ENCODE results near the gene ANKH.

Gene ANKH

DNA sequence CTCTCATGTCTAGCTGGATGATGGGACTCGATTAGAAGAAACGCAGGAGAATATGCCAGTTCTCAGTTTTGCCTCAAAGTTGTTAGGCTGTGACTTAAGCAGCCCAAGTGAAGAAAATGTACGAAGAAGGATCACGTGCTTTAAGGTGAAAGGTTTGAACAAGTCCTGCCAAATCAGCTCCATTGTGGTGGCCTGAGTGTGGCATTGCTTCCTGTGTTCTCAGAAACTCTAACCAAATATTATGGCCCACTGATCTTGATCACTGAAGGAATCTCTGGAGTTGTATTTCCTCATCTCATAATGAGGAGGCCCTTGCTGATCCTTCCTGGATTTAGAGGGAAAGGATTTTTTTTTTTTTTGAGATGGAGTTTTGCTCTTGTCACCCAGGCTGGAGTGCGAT lies 163.0 kb downstream of the ANKH start:
- Mint-ChIP-seq H3K27me3 (no peaks in the 10 kb centered on the region), H3K9me3 (no peaks in the 10 kb centered on the region), H3K27ac (peak overlapping the region; percentile 100), H3K4me3 (no peak overlapping the region), H3K4me1 (peaks cover 66% of the 10 kb centered on the region), H3K36me3 (peaks cover 79% of the 10 kb centered on the region)
- no peak for DNase-seq
- CTCF ChIA-PET = interaction anchor here (0.6 to 3.7 kb wide), 10 partner anchors 11 to 295 kb away, joined by 3 to 23 read pairs (median 4); no protein-coding TSS in a partner anchor

GRCh38 chr5:14707811-14708390 lies 163.7 kb downstream of the ANKH start:
- DNase-seq = no peak
- Mint-ChIP-seq H3K27me3 (no peaks in the 10 kb centered on the region), H3K27ac (peak overlapping the region; percentile 100), H3K9me3 (no peaks in the 10 kb centered on the region), H3K4me3 (no peak overlapping the region), H3K36me3 (peaks cover 85% of the 10 kb centered on the region), H3K4me1 (peaks cover 72% of the 10 kb centered on the region)
- CTCF ChIA-PET = interaction anchor here (0.6 to 3.7 kb wide), 13 partner anchors 12 to 296 kb away, joined by 3 to 23 read pairs (median 3); no protein-coding TSS in a partner anchor

DNA sequence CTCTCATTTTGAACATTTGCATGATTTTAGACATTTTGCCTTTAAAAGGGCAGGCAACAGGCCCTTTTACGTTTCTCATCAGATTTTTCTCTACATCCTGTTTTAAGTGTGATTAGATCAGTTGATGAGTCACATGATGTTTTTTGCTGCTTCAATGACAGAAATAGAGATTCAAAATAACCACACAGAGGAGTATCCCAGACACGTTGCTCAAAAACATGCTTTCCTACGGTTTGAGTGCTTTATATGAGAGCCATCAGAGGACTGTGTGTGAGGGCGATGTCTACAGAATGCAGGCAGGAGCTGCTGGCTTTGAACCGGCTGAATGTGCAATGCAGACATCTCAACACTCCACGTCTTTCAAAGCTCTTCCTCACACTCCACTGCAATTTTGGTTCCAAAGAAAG lies 165.0 kb downstream of the ANKH start:
- CTCF ChIA-PET = interaction anchor here (1.0 to 3.7 kb wide), 7 partner anchors 21 to 297 kb away, joined by 3 to 23 read pairs (median 7); no protein-coding TSS in a partner anchor
- Mint-ChIP-seq H3K9me3 (no peaks in the 10 kb centered on the region), H3K27ac (peak overlapping the region; percentile 100), H3K36me3 (peaks cover 84% of the 10 kb centered on the region), H3K4me3 (peak overlapping the region; percentile 75), H3K4me1 (peaks cover 81% of the 10 kb centered on the region), H3K27me3 (no peaks in the 10 kb centered on the region)
- peak; percentile 59 for DNase-seq

DNA sequence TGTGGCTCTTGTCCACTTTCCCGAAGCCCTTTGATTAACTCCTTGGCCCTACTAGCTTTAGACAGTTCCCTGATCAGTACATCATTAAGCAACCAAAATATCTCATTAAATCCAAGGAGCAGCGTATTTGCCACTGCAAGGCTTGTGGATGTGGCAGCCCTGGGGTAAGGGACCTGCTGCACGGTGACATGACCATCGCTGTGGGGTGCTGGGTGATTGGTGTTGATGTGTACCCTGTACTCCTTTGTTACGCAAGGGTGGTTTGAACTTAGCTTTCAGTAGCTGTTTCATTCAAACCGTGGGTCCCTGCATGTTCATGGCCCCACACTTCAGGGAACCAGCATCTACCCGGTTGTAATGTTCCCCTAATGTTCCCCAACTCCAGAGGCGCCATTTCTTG lies 166.0 kb downstream of the ANKH start:
- peaks cover 83% of the 10 kb centered on the region for H3K36me3 Mint-ChIP-seq
- DNase-seq = no peak
- peak overlapping the region; percentile 100 for H3K27ac Mint-ChIP-seq
- H3K4me1 Mint-ChIP-seq = peaks cover 92% of the 10 kb centered on the region
- H3K9me3 Mint-ChIP-seq = no peaks in the 10 kb centered on the region
- no peak overlapping the region for H3K4me3 Mint-ChIP-seq
- CTCF ChIA-PET = interaction anchor here (0.6 to 2.3 kb wide), 5 partner anchors 20 to 309 kb away, joined by 3 to 7 read pairs (median 3); no protein-coding TSS in a partner anchor
- no peaks in the 10 kb centered on the region for H3K27me3 Mint-ChIP-seq

GRCh38 chr5:14702238-14702839 lies 169.2 kb downstream of the ANKH start:
- CTCF ChIA-PET = interaction anchor here (0.7 to 1.1 kb wide), 4 partner anchors 10 to 26 kb away, joined by 3 to 4 read pairs (median 4); no protein-coding TSS in a partner anchor
- Mint-ChIP-seq H3K27me3 (no peaks in the 10 kb centered on the region), H3K36me3 (peaks cover 77% of the 10 kb centered on the region), H3K9me3 (no peaks in the 10 kb centered on the region), H3K4me1 (peaks cover 74% of the 10 kb centered on the region), H3K4me3 (no peak overlapping the region), H3K27ac (peak overlapping the region; percentile 63)
- DNase-seq = no peak

DNA sequence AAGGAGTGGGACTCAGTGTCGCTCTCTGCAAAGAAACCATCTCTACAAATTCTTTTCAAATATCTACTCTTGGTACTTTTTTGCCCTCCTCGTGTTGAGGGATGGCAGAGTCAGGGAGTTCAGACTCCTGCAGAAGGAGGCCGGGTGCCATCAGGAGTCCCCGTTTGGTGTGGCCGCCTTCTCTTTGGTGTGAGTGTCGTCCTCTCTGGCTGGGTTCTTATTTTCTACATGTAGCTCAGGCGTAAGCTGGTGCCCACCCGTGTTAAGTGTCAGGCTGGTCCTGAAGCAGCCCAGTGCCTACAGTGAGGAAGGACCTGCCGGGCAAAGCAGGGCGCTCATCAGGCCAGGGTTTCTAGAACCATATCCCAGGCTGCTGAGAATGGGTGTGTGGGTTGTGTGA lies 170.0 kb downstream of the ANKH start:
- no peaks in the 10 kb centered on the region for H3K9me3 Mint-ChIP-seq
- DNase-seq = no peak
- H3K27me3 Mint-ChIP-seq = no peaks in the 10 kb centered on the region
- CTCF ChIA-PET = no interaction called here
- H3K27ac Mint-ChIP-seq = peak overlapping the region; percentile 63
- peaks cover 74% of the 10 kb centered on the region for H3K36me3 Mint-ChIP-seq
- H3K4me3 Mint-ChIP-seq = no peak overlapping the region
- peaks cover 67% of the 10 kb centered on the region for H3K4me1 Mint-ChIP-seq

GRCh38 chr5:14700478-14701436 lies 170.8 kb downstream of the ANKH start:
- Mint-ChIP-seq H3K36me3 (peaks cover 75% of the 10 kb centered on the region), H3K4me1 (peaks cover 61% of the 10 kb centered on the region), H3K9me3 (no peaks in the 10 kb centered on the region), H3K27ac (peak overlapping the region; percentile 75), H3K27me3 (no peaks in the 10 kb centered on the region), H3K4me3 (no peak overlapping the region)
- CTCF ChIA-PET = no interaction called here
- DNase-seq = no peak

- CTCF ChIA-PET = no interaction called here
- Mint-ChIP-seq H3K27ac (peak overlapping the region; percentile 46), H3K9me3 (no peaks in the 10 kb centered on the region), H3K4me3 (no peak overlapping the region), H3K4me1 (peaks cover 52% of the 10 kb centered on the region), H3K27me3 (no peaks in the 10 kb centered on the region), H3K36me3 (peaks cover 74% of the 10 kb centered on the region)
- DNase-seq = no peak
Measured at GRCh38 chr5:14699807-14700400, 171.7 kb downstream of the ANKH start.

DNA sequence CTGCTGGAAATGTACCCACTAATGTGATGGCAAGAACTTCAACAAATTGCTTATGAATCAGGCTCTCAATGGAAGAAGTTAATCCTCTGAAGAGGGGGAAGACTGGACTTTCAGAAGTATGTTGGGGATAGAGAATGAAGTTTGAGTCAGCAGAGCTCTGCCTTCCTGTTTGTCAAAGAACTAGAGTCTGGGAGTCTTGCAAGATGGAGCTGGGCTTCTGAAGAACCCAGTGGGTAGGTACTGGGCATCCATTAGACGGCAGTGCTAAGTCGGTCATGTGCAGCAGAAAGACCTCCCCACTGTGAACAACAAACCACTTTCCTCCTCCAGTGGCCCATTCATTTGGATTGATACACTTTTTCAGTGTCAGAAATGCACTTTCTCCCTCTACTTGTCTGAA lies 172.4 kb downstream of the ANKH start:
- Mint-ChIP-seq H3K9me3 (no peaks in the 10 kb centered on the region), H3K4me1 (peaks cover 45% of the 10 kb centered on the region), H3K27ac (peak overlapping the region; percentile 56)

DNA sequence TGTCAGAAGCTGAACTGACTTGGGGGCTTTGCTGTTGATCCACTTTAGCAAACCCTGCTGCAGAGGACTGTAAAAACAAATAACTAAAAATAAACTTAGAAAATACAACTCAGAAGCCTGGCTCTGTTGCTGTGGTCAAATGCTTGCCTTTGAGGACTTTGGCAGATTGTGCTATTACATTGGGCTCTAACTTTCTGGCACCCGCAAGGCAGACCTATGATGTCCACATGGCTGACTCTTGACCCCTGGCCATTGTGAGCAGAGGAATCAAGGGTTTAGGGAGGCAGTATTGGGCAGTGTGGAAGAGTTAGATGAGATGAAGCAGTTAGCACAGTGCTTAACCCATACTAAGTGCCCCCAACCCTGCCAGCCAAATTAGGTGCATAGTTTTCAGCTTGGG lies 173.1 kb downstream of the ANKH start:
- no peaks in the 10 kb centered on the region for H3K27me3 Mint-ChIP-seq
- H3K4me1 Mint-ChIP-seq = peaks cover 39% of the 10 kb centered on the region
- peaks cover 74% of the 10 kb centered on the region for H3K36me3 Mint-ChIP-seq
- no peak overlapping the region for H3K4me3 Mint-ChIP-seq
- CTCF ChIA-PET = no interaction called here
- no peak for DNase-seq
- peak overlapping the region; percentile 15 for H3K27ac Mint-ChIP-seq
- H3K9me3 Mint-ChIP-seq = no peaks in the 10 kb centered on the region

More for the DNA sequence above, 172.4 kb downstream of the ANKH start:
- Mint-ChIP-seq H3K36me3 (peaks cover 72% of the 10 kb centered on the region), H3K4me3 (no peak overlapping the region), H3K27me3 (no peaks in the 10 kb centered on the region)
- no peak for DNase-seq
- CTCF ChIA-PET = no interaction called here

DNA sequence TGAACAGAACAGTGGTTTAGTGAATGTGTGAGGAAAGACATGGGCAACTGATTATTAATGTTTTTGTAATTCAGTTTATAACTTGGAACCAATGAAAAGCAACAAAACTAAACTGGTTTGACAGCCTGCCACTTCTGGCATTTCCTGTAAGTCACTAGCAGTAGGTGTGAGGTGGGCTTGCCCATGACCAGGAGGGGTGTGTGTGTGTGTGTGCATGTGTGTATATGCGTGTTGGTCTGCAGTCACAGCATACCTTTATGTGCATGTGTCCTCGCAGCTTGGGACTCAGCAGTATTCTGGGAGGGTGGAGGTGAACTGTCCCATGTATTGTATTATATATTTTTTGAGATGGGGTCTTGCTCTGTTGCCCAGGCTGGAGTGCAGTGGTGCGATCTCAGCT lies 174.7 kb downstream of the ANKH start:
- Mint-ChIP-seq H3K27ac (no peak overlapping the region), H3K4me3 (no peak overlapping the region), H3K4me1 (peaks cover 26% of the 10 kb centered on the region), H3K27me3 (no peaks in the 10 kb centered on the region), H3K9me3 (no peaks in the 10 kb centered on the region), H3K36me3 (peaks cover 75% of the 10 kb centered on the region)
- CTCF ChIA-PET = no interaction called here
- DNase-seq = no peak

DNA sequence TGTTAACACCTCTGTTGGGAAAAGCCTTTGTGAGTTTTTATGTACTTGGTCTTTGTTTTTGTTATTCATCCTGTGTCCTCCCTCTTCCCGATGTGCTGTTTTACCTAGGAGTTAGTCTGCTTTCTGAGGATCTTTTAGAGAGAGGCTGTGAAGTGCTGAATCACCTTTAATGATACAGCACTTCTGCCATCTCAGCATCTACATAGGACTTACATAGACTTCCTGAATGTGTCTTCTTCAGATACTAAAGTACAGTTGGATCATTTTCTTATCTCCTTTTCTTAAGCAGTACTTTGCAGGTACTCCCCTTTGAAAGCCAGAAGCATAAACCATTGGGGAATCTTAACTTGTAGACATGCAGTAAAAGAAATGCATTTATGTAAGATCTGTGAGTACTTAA lies 175.5 kb downstream of the ANKH start:
- H3K36me3 Mint-ChIP-seq = peaks cover 73% of the 10 kb centered on the region
- no peaks in the 10 kb centered on the region for H3K9me3 Mint-ChIP-seq
- no peak overlapping the region for H3K4me3 Mint-ChIP-seq
- peaks cover 21% of the 10 kb centered on the region for H3K4me1 Mint-ChIP-seq
- no peaks in the 10 kb centered on the region for H3K27me3 Mint-ChIP-seq
- no peak overlapping the region for H3K27ac Mint-ChIP-seq
- CTCF ChIA-PET = interaction anchor here (2.1 kb wide), 1 partner anchor 11 kb away, joined by 6 read pairs; no protein-coding TSS in a partner anchor
- no peak for DNase-seq

- CTCF ChIA-PET = interaction anchor here (2.1 kb wide), 1 partner anchor 10 kb away, joined by 6 read pairs; no protein-coding TSS in a partner anchor
Measured at GRCh38 chr5:14695152-14695551, 176.4 kb downstream of the ANKH start.

DNA sequence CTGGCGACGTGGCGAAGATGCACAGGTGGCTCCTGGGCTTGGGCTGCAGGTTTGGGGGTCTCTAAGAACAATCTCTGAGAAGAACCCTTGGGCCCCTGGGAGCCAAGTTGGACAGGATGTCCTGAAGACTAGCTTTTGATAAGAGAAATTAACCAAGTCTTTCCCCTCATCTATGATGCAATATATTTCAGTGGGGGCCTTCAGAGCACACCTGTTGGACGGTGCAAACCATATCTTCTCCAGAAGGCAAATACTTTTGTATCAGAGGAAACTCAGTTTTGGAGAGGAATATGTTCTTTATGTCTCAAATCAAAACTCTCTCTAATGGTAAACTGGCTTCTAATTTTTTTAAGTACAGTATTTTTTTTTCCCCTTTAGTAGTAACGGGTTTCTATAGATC lies 178.5 kb downstream of the ANKH start:
- Mint-ChIP-seq H3K4me1 (peaks cover 5% of the 10 kb centered on the region), H3K9me3 (no peaks in the 10 kb centered on the region), H3K27me3 (no peaks in the 10 kb centered on the region), H3K4me3 (no peak overlapping the region), H3K27ac (no peak overlapping the region), H3K36me3 (peaks cover 81% of the 10 kb centered on the region)
- CTCF ChIA-PET = no interaction called here
- DNase-seq = no peak

More at GRCh38 chr5:14695152-14695551, 176.4 kb downstream of the ANKH start:
- Mint-ChIP-seq H3K27me3 (no peaks in the 10 kb centered on the region), H3K4me1 (peaks cover 15% of the 10 kb centered on the region), H3K9me3 (no peaks in the 10 kb centered on the region), H3K4me3 (no peak overlapping the region), H3K36me3 (peaks cover 78% of the 10 kb centered on the region), H3K27ac (no peak overlapping the region)
- no peak for DNase-seq

Data from activated naive CD4-positive, alpha-beta T cell treated with anti-CD3 and anti-CD28 coated beads, Interleukin-2, amount 10 ng/mL, durations not matched to agents 7 days and 5 days (primary cell).